HG02852 (cell line): ENCODE measurements around the gene GNL3.
A peak's percentile ranks its signal among the peaks of the same experiment; 100 is the strongest.

Experiments
- ATAC-seq: cut with Tn5 transposase; IDR thresholded peaks from one replicate; pipeline ENCODE4 v1.9.1; 2021; ENCODE audit warnings: mild to moderate bottlenecking, moderate library complexity; ENCODE audit not compliant: unreplicated experiment

Gene GNL3

DNA sequence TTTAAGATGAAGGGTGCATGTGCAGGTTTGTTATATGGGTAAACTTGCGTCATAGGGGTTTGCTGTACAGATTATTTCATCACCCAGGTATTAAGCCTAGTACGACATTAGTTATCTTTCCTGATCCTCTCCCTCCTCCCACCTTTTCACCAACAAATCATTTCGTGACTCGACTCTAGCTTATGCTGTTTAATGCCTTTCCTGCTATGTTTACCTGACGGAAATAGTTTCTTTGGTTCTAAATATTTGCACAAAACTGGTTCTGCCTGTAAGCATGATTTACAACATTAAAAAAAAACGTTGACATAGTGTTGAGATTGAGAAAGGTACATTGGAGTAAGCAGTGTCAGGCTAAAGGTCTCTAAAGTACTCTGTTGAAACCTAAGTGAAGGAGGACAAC is 2.4 kb downstream of the GNL3 start:
- ATAC-seq: no peak

DNA sequence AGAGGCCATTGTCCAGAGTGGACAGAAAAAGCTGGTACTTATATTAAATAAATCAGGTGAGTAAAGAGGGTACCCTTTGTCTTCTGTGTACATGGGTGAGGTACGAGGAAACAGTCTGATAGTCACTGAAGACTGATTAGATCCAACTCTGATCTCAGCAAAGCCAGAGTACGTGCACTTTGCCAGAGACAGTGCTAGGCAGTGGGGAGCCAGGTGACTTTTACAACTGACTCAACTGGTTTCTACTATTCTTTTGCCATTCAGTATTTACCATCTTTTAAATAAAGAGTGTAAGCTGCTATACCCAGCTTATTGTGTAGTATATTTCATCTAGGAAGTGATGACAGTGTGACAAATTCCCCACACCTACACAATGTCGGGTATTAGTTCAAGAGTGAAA is 3.3 kb downstream of the GNL3 start:
- ATAC-seq: no peak

DNA sequence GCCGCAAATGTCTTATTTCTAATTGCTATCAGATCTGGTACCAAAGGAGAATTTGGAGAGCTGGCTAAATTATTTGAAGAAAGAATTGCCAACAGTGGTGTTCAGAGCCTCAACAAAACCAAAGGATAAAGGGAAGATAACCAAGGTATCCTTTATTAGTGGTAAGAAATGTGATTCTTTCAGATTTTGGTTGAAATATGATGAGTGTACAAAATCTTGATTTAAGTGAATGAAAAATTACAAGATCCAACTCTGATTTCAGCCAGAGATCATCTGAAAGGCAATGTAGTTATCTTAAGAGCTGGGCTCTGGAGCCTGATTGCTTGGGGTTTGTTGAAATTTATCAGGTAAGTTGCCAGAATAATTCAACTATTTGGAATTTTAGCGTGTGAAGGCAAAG is 4.7 kb downstream of the GNL3 start:
- ATAC-seq: no peak

DNA sequence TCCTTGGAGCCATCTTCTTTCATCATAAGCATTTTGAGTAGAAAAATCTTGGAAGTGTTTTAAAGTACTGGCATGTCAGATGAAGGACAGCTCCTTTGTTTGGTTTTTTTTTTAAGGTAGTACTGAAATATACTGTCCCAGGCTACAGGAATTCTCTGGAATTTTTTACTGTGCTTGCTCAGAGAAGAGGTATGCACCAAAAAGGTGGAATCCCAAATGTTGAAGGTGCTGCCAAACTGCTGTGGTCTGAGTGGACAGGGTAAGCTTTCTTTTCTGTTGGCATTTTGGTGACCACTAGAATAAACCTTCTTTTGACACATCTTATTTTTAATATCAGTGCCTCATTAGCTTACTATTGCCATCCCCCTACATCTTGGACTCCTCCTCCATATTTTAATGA is 7.2 kb downstream of the GNL3 start:
- no peak for ATAC-seq

DNA sequence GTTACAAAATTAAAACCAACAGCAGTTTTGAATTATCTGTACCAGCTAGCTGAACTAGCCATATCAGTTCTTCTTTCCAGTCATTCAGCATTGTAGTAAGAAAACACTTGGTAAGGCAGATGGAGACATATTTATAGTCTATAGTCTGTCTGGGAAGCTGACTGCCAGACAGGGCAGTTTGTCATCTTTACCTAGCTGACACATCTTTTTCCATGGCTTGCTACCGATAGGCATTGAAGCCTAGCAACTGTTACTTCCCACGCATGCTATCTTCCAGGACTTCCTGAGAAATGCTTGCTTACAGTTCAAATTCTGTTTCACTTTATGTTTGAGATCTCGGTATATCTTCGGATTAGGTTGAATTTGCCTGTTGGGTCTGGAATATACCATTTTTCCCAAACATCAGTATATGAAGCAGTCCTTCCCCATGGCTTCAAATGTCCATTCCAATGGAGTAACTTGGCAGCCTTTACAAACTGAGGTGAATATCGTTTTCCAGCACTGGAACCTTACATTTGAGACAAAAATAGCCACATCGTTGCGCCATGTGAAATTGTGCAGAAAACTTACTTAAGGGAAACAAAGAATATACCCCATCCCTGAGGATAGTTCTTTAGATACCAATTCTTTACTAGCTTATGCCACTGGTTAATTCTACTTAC is 8.8 kb downstream of the GNL3 start:
- ATAC-seq: no peak

DNA sequence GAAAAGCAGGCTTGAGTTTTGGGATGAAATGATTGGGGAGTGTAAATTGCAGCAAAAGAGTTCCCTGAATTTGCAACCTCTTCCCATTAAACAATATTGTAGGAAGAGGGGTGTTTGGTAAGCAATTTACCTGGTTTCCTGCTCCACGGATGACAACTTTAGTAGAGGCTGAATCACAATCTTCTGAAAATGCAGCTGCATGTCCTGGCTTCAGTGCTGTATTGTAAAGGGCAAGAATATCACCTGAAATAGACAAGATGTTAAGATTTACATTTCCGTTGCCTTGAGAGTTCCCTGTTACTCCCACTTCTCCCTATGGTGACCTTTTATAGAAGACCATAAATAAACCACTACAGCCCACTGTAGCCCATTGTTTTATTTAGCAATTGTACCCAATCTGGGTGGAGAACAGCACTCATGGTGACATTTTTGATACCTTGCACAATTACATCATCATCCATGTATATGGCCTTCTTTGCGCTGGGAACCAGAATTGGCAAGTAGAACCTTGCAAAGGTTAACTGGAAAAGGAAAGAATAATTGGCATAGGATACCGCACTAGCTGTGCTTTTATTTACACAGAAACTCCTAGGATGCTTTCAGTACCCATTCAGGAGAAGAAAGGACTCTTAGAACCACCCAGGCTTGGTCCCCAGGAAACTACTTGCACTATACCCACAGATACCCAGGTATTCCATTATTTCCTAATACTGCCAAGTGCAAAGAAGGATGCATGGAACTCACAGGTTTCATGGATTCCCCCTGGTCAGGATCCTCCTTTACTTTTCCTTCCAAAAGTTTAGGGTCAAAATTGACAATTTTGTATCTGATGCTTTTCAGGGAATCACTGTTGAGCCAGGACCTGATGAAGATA is 10.2 kb downstream of the GNL3 start:
- no peak for ATAC-seq

DNA sequence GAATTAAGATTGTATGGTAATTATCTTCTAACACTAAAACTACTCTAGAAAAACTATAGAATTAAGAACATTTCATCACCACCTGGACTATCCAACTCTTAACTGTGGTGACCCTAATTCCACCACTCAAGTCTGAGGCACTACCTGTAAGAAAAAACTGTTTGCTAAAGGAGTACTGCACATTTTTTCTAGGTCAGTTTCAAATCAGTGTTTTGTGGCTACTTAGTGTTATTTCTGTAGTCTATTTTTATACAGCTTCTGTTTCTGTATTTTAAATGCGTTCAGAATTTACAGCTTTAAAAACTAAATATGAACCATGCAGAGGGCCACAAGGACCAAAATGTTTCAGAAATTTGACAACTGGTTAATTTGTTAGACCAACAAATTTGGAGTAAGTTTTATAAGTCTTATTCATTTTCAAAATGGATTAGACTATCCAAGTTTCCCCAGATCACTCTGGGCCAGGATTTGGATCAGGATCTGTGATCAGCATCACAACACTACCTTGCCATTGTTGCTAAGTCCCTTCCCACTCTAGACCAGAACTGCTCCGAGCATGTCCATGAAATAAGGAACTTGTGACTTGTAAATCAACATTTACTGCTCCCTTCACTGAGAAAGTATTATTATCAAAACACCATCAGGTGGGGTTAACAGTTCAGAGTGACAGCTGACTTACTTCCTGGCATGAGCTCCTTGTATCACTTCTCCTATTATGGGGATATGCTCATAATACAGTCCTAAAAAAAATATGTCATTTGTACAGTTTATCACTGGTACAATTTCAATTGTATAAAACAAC is 11.2 kb downstream of the GNL3 start:
- ATAC-seq: no peak

- no peak for ATAC-seq
These were observed 11.8 kb downstream of the GNL3 start for GRCh38 chr3:52697632-52697965.

DNA sequence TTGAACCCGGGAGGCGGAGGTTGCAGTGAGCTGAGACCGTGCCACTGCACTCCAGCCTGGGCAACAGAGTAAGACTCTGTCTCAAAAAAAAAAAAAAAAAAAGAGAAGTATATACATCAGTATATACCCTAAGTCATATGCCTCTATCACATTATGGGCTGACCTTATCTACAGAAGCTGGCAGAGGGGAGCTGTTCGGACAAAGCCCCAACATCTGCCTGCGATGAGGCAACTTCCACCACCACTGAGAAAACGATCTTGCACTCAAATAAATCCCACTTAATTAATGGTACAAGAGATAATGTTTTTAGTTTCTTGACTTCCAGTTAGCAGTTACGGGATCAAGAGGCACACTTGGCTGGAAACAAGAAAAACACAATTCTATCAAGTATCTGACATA is 17.5 kb downstream of the GNL3 start:
- no peak for ATAC-seq

DNA sequence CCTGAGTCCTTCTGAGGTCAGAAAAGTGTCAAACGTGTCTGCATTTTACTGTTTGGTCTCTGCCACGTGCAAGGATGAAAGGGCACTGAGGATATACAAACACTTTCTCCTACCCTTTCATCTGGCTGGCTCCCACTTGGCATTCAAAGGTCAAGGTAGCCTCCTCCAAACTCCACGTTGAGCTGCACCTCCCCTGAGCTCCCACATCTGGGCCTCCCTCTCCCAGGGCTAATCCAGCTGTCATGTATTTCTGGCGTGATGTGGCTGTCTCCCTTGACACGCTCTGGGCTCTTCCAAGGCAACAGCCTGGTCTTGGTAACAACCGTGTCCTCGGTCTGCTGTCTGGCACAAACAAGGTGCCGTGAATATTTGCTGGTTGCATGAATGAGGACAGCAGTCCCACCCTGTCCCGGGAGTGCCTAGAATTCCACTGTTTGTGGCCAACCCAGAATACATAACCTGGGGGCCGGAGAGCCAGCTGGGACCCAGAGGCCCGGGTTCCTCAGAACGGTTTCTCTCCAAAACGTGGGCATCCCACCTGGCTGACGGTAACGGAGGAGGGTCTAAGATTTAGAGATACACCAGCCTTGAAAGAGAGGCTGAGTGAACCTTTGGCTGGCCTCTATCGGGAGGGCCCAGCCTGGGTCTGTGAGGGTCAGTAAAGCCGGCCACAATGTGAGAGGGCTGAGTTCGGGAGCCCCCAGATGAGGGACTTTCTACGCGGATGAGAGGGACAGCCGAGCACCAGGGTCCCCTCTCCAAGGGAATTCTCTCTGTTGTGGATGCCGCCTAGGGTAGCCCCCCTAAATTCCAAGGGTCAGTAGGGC is 19.0 kb downstream of the GNL3 start:
- peak; percentile 2 for ATAC-seq

DNA sequence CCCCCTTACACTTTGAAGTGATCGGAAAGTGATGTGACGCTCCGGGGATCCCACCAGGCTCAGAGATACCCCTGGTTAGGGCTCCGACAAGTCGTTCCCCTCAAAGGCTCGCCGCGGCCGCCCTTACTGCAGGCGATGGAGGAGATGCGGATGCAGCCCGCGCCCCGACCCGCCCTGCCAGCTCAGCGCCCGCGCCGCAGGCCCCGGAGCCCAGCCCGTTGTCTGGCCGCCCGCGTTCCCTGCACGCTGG is 19.5 kb downstream of the GNL3 start:
- no peak for ATAC-seq

- ATAC-seq: peak; percentile 72
These were observed 20.2 kb downstream of the GNL3 start, which contains the start of the genes GLT8D1 and SPCS1 for GRCh38 chr3:52705688-52706686. TSS of gene GLT8D1 (minus strand) at chr3:52705791. CDS start at chr3:52700460, 5,331 bp downstream. TSS of gene SPCS1 (plus strand) at chr3:52706106. CDS start at chr3:52706247, 141 bp downstream.

DNA sequence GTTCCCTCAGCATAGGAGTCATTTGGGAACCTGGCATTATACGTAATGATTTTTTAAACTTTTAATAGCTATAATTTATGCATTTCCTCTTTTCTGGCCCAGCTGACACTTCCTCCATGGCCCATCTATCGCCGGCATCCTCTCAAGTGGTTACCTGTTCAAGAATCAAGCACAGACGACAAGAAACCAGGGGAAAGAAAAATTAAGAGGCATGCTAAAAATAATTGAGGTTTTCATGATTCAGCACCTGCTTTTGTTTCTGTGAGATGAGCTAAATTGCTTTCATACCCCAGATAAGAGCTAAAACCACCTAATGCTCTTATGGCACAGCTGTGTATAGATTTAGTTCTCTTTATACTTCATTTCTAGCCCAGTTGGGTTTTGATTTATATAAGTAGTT is 21.8 kb downstream of the GNL3 start:
- no peak for ATAC-seq

- no peak for ATAC-seq
These were observed 24.7 kb downstream of the GNL3 start for GRCh38 chr3:52710512-52710911.

DNA sequence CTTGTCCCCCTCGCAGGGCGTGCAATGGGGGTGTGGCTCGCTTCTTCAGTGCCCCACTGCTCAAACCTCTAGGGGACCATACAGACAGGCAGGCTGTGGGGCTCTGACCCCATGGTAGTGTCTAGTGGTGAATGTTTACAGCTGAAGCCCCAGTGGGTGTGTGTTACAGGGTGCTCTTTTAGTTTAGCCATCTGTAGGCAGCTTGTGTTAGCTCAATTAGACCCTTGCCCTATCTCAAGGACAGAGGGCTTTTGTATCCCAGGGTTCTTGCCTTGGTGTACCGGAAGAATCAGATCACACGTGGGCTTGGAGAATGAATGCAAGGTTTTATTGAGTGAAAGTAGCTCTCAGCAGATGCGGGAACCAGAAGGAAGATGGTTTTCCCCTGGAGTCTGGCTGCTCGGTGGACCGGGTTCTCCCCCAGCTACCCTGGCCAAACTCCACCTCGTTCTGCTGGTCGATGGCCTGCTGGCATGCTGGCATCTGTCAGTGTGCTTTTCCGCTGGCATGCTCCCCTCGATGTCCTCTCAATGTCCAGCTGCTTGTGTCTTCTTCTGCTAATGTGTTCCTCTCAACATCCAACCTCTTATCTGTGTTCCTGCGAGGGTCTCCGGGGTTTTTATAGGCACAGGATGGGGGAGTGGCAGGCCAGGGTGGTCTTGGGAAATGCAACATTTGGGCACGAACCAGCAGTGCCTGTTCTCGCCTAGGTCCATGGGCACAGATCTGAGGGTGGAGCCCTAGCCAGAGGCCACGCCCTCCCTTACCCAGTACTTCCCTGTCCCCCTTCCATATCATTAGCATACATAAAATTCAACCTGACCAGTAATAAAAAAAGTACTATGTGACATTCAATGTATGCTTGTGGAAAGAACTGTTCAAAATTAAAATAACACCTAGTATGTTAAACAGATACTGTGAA is 26.7 kb downstream of the GNL3 start:
- no peak for ATAC-seq

DNA sequence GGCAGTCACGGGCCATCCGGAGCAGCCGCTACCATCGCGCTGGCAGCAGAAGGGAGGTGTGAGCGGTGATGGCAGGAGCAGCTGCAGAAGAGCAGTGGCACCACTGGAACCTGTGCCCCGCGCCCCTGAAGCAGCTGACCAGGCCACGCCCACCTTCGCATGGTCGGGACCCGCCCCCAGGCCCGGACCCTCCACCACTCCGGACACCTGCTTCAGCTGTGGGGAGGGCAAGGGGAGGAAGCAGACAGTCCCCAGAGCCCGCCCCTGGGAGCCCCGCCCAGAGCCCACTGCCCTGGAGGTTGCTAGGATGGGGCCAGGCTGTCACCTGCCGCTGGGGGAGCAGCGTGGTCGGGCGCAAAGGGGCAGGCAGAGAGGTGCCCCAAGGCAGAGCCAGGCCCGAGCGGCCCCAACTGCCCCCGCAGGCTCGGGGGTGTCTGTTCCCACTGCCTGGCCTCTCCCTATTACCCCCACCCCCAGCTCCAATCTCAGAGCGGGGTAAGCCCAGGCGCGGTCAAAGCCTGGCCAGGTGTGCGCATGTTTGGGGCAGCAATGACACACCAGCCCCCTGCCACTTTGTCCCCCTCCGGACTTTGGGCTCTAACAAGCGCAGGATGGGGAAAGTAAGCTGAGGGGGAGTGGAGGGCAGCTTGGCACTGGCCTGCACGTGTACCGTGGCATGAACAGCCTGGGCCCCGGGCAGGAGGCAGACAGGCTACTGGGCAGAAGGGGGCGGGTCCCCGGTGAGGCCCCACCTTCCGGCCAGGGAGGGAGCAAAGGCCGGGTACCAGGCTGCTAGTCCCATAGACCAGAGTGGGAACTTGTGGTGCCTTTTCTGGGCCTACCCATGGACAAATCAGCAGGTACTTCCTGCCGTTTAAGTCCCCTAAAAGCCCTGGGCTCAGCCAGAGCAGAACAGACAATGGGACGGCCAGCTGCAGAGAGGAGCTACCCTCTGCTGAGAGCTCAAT is 28.8 kb downstream of the GNL3 start:
- ATAC-seq: no peak

- no peak for ATAC-seq
These were observed 30.0 kb downstream of the GNL3 start for GRCh38 chr3:52715714-52716305.
